Colon (tissue), 2 donors: ENCODE measurements around the gene NPEPL1.

ENCODE experiments used
- FAIRE-seq: peaks from 2 replicates; lab custom pipeline; 2012; peaks lifted over from hg19 to GRCh38; lab: Jason Lieb, UNC
- donor health status: control.
- donor health status: control.

Gene NPEPL1

DNA sequence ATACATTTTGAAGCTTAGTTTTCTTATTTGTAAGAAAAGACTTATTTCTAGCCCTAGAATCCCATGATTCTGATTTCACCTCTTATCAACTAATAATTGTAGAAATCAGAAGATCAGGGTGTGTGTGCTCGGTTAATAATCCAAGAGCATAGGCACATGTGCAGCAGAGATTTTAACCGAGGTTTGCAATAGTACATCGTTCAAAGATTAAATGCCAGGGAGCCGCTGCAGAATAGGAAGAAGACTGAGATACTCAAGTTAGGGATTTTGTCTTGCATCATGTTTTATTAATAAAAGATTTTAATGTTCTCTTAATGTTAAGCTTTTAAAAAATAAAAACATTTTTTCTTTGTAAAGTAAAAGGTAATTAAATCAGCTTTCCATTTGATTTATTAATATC is 34.6 kb upstream of the NPEPL1 start:
- no peak for FAIRE-seq

DNA sequence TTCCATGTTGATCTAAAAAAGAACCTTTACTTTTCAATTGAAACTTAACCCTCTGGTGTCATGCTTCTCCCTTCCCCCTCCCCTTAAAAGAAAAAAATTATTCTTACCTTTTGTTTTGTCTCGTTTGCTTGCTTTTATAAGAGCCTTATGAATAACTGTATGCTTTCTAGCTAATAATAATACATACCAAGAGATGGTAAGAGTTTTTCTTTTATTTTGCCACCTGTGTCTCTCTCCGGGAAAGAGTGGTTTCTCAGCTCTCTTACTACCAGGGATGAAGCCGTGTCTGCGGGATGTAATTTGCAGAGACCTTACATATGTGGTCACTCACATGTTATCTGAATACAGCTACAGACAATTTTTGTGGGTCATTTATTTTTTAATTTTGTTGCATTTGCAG is 33.8 kb upstream of the NPEPL1 start:
- FAIRE-seq = no peak

DNA sequence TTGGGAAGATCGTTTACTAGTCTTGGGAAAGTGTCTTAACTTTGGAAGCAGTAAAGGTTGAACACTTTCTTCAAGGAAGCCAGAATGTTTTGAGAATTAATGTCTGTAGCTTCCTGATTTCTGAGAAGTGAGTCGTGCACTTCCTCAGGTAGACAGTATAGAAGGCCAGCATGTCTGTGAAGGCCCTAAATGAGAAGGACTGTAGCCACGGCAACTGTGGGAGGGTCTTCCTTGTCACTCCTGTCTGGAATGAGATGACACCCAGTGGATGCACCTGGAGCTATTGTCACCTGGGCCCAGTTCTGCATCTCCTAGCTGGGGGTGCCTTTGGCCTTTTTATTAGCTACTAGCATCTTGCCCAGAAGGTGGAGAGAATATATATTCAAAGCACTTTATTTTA is 32.8 kb upstream of the NPEPL1 start:
- no peak for FAIRE-seq

DNA sequence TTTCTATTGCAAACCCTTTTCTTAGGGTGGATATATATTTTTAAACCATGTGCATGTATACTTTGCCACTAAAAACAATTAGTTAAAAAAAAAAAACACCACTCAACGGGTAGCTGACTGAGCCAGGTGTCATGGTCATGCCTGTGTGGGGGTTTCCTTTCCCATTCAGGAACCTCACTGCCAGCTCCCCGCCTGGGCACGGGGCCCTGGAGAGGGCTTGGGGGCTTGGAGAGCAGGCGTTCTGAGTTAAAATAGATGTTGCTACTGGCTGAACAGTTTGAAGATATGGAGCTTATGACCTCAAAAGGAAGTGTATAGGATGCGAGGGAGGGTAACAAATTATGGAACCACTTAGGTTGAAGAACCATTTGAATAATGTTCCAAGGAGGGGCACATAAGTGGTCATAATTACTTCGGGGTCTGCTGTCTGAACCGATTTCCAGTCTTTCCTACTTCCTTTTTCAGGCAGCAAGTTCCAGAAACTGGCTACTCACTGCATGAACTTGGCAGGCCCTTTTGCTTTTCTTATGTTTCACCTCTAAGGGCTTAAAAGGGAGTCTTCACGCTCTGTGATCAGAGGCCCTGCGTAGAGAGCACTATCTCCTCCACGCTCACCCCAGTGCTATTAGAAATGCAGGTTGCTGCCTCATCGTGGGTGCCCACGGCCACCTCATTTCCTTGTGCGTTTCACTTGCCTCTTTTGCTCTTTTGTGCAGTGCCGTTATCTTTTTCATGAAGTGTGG is 31.6 kb upstream of the NPEPL1 start:
- no peak for FAIRE-seq

DNA sequence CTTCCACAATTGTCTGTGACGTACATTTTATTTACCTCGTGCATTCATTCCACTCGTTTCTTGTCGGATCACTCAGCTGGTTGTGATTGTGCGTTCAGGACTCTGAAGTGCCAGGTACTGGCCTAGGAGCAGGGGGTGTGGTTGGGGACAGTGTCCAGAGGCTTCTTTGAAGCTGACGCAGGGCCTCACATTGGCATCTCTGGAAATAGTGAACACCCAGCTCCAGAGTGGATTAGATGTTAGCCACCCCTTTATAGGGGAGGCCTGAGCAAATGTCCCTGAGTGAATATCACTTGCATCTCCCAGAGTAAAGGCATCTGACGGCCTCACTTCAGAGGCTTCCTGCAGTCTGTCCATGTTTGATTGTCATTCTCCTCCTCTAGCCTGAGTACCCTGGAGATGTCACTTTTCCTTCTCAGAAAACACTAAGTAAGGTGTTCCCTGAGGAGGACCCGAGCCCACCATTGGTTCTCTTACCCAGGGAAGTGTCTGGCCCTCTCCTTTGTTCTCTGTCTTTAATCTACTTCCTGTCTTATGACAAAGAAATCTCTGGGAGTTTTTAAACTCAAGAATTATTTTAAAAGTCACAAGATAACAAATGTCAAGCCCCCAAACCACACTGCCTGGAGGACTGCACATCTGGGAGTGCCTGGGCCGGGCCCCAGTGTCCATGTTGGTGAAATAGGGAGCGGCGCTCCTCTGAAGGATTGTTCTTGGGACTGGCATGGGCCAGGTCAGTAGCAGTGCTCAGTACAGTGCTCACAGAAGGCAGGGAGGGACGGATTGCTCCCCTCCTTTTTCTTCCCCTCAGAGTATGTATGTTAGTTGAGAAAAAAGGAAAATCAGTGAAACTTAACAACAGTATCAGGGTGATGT is 30.8 kb upstream of the NPEPL1 start:
- FAIRE-seq = no peak

DNA sequence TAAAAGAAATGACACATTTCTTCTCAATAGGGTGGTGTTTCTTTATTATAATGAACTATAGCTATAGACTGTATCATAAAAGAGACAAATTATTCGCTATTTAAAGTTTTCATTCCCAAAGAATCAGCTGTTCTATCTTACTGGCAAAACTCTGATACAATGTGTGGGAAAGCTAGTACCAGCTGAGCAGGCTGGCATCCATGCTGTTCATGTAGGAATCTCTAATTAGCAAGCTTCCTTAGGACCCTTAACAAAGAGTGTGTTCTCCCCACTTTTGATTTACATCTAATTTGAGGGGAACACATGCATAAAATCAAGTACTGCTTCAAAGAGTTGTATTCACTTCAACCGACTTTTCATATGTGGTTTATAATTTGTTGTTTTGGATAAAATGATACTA is 28.3 kb upstream of the NPEPL1 start:
- FAIRE-seq = no peak

DNA sequence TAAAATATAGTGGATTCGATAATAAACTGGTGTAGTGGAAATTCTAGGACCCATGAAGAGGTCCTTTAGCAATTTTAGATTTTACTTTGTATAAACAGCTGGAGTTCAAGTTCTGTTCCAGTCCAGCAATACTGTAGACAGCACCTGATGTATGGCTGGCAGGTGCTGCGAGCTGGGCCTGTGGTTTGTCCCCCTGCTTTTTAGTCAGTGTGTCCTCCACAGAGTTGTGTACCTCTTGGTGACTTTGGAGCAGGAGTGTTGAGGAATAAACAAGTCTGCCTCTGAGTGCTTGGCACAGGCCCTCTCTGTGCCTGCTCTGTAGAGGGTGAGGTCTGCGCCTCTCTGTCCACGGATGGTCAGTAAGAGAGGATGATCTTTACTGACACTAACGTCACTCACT is 27.7 kb upstream of the NPEPL1 start:
- no peak for FAIRE-seq

DNA sequence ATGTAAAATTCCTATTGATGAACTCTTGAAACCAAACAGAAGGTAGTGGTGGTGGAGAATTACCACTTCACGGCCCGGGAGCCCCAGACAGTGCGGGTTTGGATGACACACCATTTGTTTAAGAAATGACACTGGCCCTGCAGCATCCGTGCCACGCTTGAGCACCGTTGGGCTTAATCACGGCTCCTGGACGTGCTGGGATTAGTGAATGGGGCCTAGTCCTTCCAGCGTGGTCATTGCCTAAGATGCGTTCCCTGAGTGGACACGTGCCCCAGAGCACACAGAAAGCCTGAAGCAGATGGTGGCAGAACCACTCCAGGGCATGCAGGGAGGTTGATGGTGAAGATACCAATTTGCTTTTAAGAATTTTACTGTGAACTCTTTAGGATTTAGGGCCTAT is 27.0 kb upstream of the NPEPL1 start:
- FAIRE-seq = no peak

DNA sequence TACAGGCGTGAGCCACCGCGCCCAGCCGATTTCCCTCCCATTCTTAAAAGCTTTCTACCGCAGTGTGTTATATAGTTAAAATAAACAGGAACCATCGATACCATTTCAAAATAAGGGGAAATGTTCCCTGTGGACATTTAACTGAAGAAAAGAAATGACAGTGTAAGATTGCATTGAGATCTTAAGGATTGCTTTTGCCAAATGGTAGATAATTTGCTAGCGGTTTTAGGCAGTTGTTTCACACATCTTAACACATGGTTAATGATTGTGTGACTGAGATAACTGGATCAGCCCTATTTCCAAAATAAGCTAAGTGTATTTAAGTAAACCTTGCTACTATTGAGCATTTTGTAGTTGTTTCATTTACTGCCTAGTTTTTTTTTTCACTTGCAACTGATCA is 25.9 kb upstream of the NPEPL1 start:
- no peak for FAIRE-seq

DNA sequence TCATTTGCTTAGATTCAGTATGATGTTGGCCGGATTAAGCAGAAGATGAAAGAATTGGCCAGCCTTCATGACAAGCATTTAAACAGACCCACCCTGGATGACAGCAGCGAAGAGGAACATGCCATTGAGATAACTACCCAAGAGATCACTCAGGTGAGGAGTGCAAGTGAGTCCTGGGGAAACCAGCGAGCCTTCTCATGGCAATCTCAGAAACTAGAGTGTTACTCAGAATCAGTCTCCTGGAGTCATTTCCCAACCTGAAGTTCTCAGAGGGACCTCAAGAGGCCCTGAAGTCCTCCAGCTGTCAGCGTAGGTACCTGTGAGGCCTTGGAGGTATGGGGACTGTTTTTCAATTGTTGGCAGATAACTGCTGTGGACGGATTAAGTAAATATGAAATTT is 24.6 kb upstream of the NPEPL1 start:
- no peak for FAIRE-seq

DNA sequence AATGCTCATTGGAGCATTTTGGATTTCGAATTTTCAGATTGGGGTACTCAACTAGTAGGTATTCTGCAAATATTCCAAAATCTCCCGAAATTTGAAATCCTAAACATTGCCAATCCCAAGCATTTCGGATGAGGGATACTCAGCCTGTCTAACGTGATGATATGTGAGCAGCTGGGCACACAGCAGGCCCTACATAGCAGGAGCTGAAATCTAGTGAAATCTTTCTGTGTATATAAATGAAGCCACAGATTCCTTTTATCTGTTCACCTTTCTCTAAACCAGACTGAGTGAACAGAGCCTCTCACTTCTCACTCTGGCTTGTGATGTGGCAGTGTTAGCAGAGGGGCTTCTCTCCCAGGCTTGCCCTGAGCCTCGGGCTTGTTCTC is 23.7 kb upstream of the NPEPL1 start:
- no peak for FAIRE-seq

DNA sequence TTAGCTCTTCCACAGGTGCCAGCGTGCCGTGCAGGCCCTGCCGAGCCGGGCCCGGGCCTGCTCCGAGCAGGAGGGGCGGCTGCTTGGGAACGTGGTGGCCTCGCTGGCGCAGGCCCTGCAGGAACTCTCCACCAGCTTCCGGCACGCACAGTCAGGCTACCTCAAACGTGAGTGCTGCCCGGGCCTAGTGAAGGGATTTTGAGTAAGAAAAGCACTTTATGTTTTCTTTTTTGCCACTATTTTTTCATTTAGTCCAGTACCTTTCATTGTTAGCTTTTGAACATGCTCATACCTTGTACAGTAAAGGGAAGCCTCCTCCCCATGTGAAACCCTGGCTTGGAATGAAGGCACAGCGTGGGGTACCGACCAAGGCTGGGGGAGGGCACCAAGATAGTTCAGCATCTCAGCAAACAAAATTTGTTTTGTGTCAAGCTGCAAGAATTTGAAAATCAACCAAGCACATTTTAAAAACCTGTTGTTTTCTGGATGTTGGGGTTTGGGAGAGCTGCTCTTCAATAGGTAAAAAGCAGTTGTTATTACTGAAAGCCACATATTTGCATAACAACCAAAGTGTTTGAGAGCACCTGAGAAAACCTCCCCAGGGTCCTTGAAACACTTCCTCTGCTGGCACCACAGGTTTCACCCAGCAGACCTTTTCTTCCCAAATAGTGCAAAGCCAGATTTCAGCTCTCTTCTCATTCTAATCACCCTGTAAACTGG is 23.2 kb upstream of the NPEPL1 start:
- FAIRE-seq = no peak

DNA sequence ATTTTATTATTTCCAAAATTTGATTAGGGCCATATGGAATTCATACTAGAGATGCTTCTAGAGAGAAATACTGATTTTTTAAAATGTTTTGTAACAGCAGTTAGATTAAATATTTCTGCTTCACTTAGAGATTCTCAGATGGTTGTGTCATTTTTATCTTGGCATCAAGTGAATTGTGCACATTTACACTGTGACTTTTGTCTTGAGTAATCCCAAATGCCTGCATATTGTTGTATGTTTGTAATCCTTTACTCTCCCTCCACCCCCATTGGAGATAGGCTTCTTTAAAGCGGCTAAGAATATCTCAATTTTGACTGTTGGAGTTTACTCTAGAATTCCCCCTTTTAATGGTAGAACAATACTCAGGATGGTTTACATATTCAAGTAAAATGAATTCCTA is 22.5 kb upstream of the NPEPL1 start:
- no peak for FAIRE-seq

DNA sequence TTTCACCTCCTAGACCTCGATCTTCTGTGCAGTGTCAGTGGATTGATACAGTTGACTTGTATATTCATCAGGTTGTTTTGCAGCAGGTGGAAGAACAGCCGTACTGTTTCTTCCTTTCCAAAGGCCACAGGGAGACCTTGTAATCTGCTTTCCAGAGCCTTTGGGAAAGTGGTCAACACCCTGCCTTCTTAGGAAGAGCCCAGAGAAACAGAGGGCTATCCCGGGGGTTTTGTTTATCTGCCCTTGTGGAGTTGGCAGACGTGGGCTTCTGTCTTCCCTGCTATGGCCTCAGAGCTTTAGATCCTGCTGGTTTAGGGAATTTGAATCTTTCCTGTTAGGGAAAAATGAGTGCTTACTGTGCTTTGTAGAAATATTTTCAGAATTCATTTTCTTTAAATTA is 21.9 kb upstream of the NPEPL1 start:
- no peak for FAIRE-seq

DNA sequence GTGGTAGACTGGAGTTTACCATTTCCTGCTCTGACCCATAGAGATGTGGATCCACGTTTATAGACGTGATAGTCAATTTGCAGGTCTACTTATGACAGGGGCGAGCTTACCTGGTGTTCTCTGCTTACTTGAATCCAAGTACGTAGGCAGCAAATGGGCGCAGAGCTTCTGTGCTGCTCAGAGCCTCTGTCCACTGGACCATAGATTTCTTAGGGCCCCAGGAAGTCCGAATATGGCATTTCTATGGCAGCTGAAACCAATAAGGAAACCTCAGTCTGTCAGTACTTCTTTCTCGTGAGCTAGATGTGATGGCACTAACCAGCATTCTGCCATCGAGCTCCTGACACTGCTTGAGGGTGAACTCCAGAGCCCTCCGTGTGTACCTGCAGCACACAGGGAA is 19.5 kb upstream of the NPEPL1 start:
- no peak for FAIRE-seq

DNA sequence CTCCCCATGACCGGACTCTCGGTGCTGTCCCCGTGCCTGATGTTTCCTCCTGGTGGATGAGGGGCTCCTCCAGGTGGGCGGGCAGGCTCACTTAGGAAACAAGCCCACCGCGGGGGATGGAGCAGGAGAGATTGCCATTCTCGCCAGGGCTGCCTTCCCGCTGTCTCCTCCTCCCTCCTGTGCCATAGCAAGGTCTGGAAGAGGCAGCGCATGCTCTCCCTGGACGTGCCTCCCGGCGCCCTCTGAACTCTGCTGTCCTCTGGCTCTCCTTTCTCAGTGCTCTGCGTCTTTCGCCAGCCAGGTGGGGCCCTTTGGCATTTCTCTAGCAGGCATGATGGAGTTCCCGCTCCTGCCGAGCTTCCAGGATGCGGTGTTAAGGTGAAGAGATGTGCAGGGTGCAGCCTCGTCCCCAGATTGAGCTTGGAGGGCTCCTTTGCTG is 17.4 kb upstream of the NPEPL1 start:
- no peak for FAIRE-seq

DNA sequence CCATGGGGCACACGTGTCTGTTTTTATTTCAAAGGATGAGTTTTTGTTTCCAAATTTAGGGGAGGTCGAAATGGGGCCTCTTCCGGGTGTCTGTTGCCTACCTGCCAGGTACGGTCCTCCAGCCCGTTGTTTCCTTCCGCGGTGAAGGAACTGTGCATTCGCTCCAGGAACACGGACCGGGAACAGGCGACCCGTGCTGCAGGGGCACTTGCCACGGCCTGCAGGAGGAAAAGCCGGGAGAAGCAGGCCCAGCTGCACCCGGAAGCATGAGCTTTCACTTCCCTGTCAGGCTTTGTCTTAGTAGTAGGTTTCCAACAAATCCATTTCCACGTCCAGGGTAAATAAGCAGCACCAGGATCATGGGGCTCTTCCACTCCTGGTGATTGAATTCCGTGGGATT is 17.0 kb upstream of the NPEPL1 start:
- FAIRE-seq = no peak

DNA sequence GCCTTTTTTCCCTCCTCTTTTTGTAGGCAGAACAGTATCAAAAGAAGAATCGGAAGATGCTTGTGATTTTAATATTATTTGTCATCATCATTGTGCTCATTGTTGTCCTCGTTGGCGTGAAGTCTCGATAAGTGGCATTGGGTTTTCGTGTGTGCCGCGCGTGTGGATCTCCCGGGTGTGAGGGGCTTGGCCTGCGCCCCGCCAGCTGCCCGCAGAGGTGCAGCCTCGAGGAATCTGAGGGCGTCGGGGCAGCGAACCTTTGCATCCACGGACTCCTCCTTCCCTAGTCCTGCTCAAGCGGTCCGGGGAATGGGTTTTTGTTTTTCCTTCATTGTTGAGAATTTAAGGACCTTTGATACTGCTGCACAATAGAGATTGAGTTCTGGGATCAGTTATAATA is 16.4 kb upstream of the NPEPL1 start:
- FAIRE-seq = no peak

DNA sequence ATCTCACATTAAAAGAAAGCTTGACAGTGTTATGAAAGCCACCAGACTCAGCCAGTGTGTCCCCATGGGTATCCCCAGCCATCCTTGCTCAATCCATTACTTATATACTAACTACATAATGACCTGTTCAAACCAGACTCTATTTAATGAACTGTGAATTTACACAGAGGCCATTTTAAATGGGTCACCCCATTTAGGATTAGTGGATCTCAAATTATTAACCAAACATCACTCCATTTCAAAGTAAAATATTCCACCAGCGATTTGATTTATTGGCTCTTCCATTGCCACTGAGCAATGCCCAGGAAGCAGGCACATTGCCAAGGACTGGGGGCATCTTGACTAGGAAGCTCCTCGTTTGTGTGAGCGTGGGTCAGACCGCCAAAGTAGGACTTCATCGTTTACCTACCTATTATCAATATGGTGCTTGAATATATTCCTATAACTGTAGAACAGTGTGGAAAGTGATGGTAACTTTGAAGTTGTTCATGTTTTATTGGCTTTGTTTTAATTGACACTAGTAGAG is 15.5 kb upstream of the NPEPL1 start:
- FAIRE-seq = no peak

DNA sequence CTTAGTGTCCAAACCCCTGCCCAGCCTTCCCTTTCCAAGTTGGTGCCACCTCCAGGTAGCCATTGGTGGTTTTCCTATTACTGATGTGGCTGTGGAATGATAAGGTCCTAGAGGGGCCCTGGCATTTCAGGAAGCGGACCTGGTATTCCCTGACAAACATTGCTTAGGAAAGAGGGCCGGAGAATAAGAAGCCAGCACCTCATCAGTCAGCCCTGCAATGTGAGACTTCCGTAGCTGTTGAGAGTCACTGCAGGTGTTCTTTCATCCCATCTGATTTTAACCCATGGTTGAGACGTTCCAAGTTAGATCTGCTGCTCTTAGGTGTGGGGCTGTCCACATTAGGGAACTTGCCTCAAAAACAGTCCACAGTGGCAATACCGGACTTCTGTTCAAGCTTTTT is 14.8 kb upstream of the NPEPL1 start:
- no peak for FAIRE-seq

DNA sequence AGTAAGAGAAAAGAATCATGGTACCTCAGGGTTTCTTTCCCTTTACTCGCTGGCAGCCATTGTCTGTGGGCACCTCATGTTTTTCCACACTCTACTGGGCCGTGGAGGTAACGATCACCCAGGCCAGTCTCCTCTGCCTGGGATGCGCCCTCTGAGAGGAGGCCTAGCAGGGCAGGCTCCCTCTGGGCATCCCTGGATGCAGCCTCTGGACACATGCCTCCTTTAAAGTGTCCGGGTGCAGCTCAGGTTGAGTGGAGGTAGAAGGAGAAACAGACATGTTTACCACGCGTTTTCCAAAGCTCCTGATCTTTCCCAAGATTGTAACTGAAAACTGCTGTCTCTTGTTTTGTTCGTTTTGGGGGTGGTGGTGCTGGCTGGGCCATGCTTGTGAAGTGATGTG is 13.8 kb upstream of the NPEPL1 start:
- no peak for FAIRE-seq

DNA sequence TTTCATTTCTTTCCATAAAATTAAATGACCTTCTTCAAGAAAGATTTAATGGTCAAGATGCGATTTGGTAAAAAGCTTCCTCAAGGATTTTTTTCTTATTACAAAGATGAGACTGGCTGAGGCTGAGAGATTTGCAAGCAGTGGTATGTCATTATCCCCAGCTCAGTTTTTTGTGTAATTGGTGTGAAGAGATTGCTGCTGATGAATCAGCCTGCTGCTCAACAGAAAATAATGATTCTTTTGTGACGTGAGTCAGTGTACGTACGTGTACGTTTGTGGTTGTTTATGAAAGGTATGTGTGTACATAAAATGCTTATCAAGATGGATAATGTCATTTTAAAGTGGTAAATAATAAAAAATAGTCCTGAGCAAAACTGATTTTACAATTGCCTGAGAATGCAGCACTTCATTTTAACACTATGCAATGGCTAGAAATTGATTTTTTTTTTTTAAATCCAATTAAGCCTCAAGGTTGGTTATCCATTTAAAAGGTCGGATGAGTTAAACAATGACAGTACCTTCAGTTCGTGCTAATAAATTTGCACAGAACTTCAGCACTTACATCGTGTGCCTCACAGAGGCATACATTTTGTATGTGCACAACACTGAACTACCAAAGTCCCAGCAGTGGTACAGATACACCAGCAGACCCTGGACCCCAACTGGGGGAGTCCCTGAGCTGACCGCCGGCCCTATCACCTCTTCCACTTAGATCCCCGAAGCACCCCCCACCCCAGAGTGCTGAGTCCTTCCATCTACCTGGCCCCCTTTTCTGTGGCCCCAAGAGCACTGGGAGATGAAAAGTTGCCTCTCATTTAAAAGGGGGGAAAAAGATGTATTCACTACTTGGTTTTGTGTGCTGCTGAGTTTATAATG is 9.7 kb upstream of the NPEPL1 start:
- FAIRE-seq = no peak
